Motor neuron (in vitro differentiated cells): ENCODE results near the gene CDH3. TPM values are rescaled to one million over a fixed set of nuclear protein-coding genes. Genes with fewer than 3 reads are reported as not detected.

Experiments
- ATAC-seq, 8 experiments: fragments of 200-7000 bp; cut with Tn5 transposase; replicated peaks in 6 of 8; 2 replicates each; pipeline ENCODE4 v1.8.0; 2021; ENCODE audit warnings: mild to moderate bottlenecking in 8 of 8, moderate library complexity in 8 of 8
- H3K27ac ChIP-seq, 2 donors: fragments of 250-450 bp; sonication (Bioruptor Pico); 2 replicates each; pipeline ENCODE4 v1.9.0; 2021; ENCODE audit warnings: antibody characterized with exemption in 2 of 2, mild to moderate bottlenecking in 2 of 2, moderate library complexity in 1 of 2
- H3K4me1 ChIP-seq, 2 donors: fragments of 250-450 bp; sonication (Bioruptor Pico); replicated peaks in 1 of 2; 2 replicates each; pipeline ENCODE4 v1.6.1; 2021; ENCODE audit warnings: antibody characterized with exemption in 2 of 2, mild to moderate bottlenecking in 2 of 2, moderate library complexity in 1 of 2
- H3K4me3 ChIP-seq, 5 donors: fragments of 250-450 bp; sonication (Bioruptor Pico); 2 replicates each; pipeline ENCODE4 v1.9.0; 2021; ENCODE audit warnings: antibody characterized with exemption in 5 of 5, mild to moderate bottlenecking in 5 of 5, moderate library complexity in 4 of 5
- WGBS, 10 experiments: fragments of 450-650 bp; shearing (Covaris generic); methylation state at CpG; one replicate each; pipeline ENCODE4 v1.0.0; 2022; 5-methylcytosine and 5-hydroxymethylcytosine counted together
- in situ Hi-C, 9 experiments: fragments of 400-800 bp; cut with MboI; loops; one replicate each; pipeline ENCODE4 v1.15.0; 2021; ENCODE audit warnings: low sequenced_read_pairs in 9 of 9, low pct_unique_long_range_greater_than_20kb in 2 of 9; ENCODE audit not compliant: unreplicated experiment in 9 of 9
- total RNA-seq, 8 experiments: library from RNA; unstranded; fragments of 300-600 nt; gene quantifications; 2 replicates each; pipeline versions ENCODE4 v1.2.3 to v1.2.4, GENCODE V29; 2022

The CDH3 gene
- total RNA-seq, 8 experiments from 2014 or later = 1.5 to 4.0 (median 2.9) TPM; not detected in 3

DNA sequence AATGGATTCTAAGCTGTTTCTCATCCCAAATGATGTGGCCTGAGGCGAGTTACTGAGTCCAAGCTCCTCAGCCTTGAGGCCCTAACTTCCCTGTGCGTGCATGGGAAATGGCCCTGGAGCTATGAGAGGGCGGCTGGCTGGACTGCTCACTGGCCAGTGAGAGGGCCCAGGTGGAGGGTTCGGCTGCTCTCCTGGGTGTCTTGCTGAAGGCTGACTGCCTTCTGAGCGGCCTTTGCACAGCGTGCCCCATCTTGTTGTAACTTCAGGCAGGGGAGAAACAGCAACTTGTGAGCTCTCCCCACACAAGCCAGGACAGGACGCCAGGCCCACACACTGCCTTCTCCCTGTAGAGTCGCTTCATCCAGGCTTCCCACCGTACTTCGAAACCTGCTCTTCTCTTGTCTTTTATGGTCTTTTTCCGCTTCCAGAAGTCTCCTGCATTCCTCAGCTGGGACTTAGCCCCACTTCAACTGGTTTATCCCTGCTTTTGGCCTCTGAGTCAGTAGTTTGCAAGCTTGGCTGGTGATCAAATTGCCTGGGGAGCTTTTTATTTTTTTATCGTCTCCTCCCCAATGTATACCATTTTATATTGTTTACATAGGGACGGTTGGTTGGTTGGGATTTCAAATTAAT lies 13.3 kb downstream of the CDH3 start:
- 0 to 87% (median 77%) methylated on average over 2 to 10 of the region's 13 CpGs; no CpG with 5 or more reads in 1 of the 10 experiments for WGBS, 10 experiments
- in situ Hi-C loops = no loop called here
- peak in 4 of 8 experiments; percentile 29 to 94 (median 76) for ATAC-seq
- Histone ChIP-seq H3K4me3 (no peak overlapping the region), H3K4me1 (peaks cover 0 to 4% of the 10 kb centered on the region in 2 donors), H3K27ac (no peak overlapping the region)

- Histone ChIP-seq H3K4me1 (peaks cover 0 to 4% of the 10 kb centered on the region in 2 donors), H3K4me3 (no peak overlapping the region), H3K27ac (no peak overlapping the region)
- ATAC-seq = no peak
- WGBS, 10 experiments = 14 to 100% (median 67%) methylated on average over 1 of the region's 1 CpG; no CpG with 5 or more reads in 3 of the 10 experiments
- in situ Hi-C loops = no loop called here
Measured at GRCh38 chr16:68658974-68659360, 13.9 kb downstream of the CDH3 start.

DNA sequence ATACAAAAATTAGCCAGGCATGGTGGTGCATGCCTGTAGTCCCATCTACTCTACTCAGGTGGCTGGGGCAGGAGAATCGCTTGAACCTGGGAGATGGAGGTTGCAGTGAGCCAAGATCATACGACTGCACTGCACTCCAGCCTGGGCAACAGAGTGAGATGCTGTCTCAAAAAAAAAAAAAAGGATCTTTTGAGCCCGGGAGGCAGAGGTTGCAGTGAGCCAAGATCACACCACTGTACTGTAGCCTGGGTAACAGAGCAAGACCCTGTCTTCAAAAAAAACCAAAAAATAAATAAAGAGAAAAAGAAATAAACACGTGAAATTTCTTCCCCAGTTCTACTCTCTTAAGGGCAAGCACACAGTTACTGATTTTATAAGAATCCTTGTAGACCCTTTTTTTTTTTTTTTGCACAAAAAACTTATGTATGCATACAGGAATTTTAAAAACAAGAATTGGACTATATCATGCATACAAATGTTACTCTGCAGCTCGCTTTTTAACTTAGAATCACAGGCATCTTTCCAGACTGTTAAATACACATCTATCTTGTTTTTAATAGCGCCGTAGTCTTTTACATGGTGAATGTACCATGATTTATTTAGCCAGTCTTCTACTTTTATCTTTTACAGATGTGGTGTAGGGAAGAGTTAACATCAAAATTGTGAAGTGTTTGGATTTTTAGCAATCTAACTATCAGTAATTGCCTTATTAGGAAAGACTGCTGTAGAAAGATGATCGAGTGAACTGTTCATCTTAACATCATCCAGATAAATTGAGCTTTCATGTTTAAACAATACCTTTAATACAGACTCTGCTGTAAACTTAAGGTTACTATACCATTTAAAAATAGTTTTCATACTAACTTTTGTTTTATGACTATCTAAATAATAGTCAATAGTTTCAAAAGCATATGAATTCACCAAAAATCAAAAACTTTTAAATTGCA lies 14.6 kb downstream of the CDH3 start:
- peak in 3 of 8 experiments; percentile 9 to 81 (median 49) for ATAC-seq

GRCh38 chr16:68660359-68660795 lies 15.3 kb downstream of the CDH3 start:
- peak in 2 of 8 experiments; percentile 58 to 72 for ATAC-seq
- 0 to 74% (median 55%) methylated on average over 1 to 4 of the region's 6 CpGs; no CpG with 5 or more reads in 6 of the 10 experiments for WGBS, 10 experiments
- in situ Hi-C loops = no loop called here
- Histone ChIP-seq H3K27ac (no peak overlapping the region), H3K4me3 (no peak overlapping the region), H3K4me1 (peaks cover 0 to 4% of the 10 kb centered on the region in 2 donors)

More for the DNA sequence above, 14.6 kb downstream of the CDH3 start:
- no peak overlapping the region for H3K4me3 ChIP-seq
- H3K27ac ChIP-seq = no peak overlapping the region
- WGBS, 10 experiments = 4 to 73% (median 23%) methylated on average over 2 to 7 of the region's 8 CpGs; no CpG with 5 or more reads in 1 of the 10 experiments
- in situ Hi-C loops = no loop called here
- H3K4me1 ChIP-seq = peaks cover 0 to 4% of the 10 kb centered on the region in 2 donors

DNA sequence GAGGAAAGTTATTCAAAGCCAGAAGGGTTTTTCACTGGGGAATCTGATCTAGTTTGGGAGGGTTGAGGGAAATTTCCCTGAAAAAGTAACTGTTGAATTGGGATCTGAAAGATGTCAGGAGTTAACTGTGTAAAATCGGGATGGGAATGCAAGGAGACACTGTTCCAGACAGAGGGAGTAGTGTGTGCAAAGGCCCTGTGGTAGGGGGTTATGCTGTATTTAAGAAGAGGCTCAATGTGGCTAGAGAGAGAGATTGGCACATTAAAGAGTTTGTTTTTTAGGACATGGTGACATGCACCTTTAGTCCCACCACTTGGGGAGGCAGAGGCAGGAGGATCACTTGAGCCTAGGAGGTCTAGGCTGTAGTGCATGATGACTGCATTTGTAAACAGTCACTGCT lies 16.9 kb downstream of the CDH3 start:
- Histone ChIP-seq H3K27ac (no peak overlapping the region), H3K4me3 (no peak overlapping the region), H3K4me1 (peaks cover 0 to 4% of the 10 kb centered on the region in 2 donors)
- 50 to 100% (median 100%) methylated on average over 1 of the region's 1 CpG; no CpG with 5 or more reads in 6 of the 10 experiments for WGBS, 10 experiments
- no peak for ATAC-seq
- in situ Hi-C loops = no loop called here

DNA sequence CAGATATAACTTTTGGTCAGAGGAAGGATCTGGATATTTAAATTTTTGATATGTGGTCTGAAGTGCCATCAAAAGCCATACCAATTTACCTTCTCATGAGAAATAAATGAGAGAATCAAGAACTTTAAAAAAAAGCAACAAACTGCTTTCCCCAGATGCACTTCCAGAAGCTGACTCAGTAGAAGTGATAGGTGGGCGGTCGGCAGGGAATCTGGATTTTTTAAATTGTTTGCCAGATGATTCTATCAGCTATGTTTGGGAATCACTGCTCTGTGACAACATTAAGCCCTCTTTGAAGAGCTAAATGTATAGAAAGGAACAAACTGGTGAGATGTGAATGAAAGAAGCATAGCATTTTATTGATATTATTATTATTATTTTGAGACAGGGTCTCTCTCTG lies 19.2 kb downstream of the CDH3 start:
- 24 to 100% (median 90%) methylated on average over 2 of the region's 2 CpGs; no CpG with 5 or more reads in 1 of the 10 experiments for WGBS, 10 experiments
- H3K4me1 ChIP-seq = peaks cover 0 to 4% of the 10 kb centered on the region in 2 donors
- in situ Hi-C loops = no loop called here
- no peak for ATAC-seq
- no peak overlapping the region for H3K4me3 ChIP-seq
- H3K27ac ChIP-seq = no peak overlapping the region

DNA sequence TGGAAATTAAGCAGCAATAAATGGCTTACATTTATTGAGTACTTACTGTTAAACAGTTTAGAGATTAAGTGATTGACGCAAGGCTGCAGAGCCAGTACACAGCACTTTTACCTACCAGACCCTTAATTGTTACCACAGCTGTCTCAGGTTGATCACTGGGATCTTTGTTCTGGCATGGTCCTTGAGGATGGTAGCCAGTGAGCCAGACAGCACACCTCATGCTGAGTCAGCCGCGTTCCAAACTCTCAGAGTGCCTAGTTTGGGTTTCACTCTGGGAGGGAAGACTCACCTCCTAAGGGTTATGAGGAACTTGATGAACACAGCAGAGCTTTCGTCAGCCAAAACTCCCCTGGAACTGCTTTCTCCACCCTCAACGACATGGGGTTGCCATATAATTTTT lies 20.4 kb downstream of the CDH3 start:
- in situ Hi-C loops = no loop called here
- H3K4me1 ChIP-seq = no peaks in the 10 kb centered on the region
- no peak overlapping the region for H3K27ac ChIP-seq
- no peak overlapping the region for H3K4me3 ChIP-seq
- ATAC-seq = no peak
- 50 to 100% (median 79%) methylated on average over 1 to 4 of the region's 5 CpGs; no CpG with 5 or more reads in 2 of the 10 experiments for WGBS, 10 experiments

DNA sequence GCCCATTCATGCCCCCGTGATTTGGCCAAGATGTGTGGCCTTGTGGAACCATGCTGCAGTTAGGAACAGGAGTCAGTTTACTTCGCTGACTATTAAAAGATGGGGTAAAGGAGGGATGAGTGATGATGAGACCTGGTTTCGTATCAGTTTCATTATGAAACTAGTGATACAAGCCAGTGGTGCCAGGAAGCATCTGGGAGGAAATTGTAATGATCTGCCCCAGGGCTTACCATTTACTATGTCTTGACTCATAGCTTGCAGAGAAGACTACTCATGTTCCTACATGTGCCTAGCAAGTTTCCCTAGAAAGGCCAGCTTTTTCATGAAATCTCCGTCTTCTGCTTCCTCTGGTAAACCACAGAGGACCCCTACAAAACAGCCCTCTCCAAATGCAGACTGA lies 23.2 kb downstream of the CDH3 start:
- no peak overlapping the region for H3K27ac ChIP-seq
- no peaks in the 10 kb centered on the region for H3K4me1 ChIP-seq
- ATAC-seq = peak in 3 of 8 experiments; percentile 16 to 87 (median 71)
- WGBS, 10 experiments = 20 to 100% (median 70%) methylated on average over 1 to 3 of the region's 4 CpGs; no CpG with 5 or more reads in 5 of the 10 experiments
- H3K4me3 ChIP-seq = no peak overlapping the region
- in situ Hi-C loops = no loop called here

- Histone ChIP-seq H3K4me3 (no peak overlapping the region), H3K27ac (no peak overlapping the region), H3K4me1 (no peaks in the 10 kb centered on the region)
- 8 to 90% (median 73%) methylated on average over 1 to 5 of the region's 5 CpGs; no CpG with 5 or more reads in 2 of the 10 experiments for WGBS, 10 experiments
- no peak for ATAC-seq
- in situ Hi-C loops = no loop called here
Measured at GRCh38 chr16:68676113-68676860, 31.2 kb downstream of the CDH3 start.

DNA sequence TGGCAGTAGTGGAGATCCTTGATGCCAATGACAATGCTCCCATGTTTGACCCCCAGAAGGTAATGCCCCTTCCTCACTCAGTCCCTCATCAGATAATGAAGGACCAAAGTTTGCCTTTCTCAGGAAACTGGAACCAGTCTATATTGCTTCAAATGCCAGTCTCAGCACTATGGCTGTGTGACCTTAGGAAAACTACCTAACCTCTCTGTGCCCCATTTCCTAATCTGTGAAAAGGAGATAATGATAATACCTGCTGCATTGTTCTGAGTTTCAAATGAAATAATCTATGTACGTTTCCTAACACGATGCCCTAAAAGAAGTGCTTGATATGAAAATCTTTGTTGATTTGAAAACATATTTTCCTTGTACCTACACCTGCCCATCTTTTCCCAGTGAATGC lies 35.9 kb downstream of the CDH3 start:
- H3K27ac ChIP-seq = no peak overlapping the region
- H3K4me1 ChIP-seq = no peaks in the 10 kb centered on the region
- H3K4me3 ChIP-seq = no peak overlapping the region
- in situ Hi-C loops = no loop called here
- ATAC-seq = no peak
- WGBS, 10 experiments = 18 to 100% (median 81%) methylated on average over 2 of the region's 2 CpGs; no CpG with 5 or more reads in 1 of the 10 experiments

DNA sequence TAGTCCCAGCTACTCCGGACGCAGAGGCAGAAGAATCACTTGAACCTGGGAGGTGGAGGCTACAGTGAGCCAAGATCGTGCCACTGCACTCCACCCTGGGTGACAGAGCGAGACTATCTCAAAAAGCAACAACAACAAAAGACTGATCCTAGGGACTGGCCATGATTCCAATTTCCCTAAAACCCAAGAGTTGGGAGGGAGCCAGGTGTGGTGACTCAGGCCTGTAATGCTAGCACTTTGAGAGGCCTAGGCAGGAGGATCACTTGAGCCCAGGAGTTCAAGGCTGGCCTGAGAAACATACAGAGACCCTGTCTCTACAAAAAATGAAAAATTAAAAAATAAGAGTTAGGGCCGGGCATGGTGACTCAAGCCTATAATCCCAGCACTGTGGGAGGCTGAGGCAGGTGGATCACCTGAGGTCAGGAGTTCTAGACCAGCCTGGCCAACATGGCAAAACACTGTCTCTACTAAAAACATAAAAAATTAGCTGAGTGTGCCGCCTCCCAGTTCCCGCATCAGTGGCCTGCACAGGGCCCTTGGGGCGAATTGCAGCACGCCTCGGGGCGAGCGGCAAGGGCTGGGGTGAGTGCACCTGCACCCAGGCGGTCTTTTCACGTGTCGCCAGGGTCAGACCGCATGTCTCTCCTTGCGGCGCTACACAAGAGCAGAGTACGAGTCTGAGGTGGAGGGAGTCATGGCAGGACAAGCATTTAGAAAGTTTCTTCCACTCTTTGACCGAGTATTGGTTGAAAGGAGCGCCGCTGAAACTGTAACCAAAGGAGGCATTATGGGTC lies 40.8 kb downstream of the CDH3 start:
- no peak overlapping the region for H3K27ac ChIP-seq
- 46 to 93% (median 82%) methylated on average over 1 to 17 of the region's 22 CpGs; no CpG with 5 or more reads in 4 of the 10 experiments for WGBS, 10 experiments
- in situ Hi-C loops = no loop called here
- no peaks in the 10 kb centered on the region for H3K4me1 ChIP-seq
- H3K4me3 ChIP-seq = no peak overlapping the region
- no peak for ATAC-seq

GRCh38 chr16:68686905-68687304 lies 41.8 kb downstream of the CDH3 start:
- ATAC-seq = no peak
- no peaks in the 10 kb centered on the region for H3K4me1 ChIP-seq
- H3K27ac ChIP-seq = no peak overlapping the region
- no peak overlapping the region for H3K4me3 ChIP-seq
- 0 to 100% (median 95%) methylated on average over 1 to 5 of the region's 5 CpGs; no CpG with 5 or more reads in 4 of the 10 experiments for WGBS, 10 experiments
- in situ Hi-C loops = no loop called here
